ENCODE measurements around the gene RTN4R. TPM values are rescaled to one million over a fixed set of nuclear protein-coding genes. Genes with fewer than 3 reads are reported as not detected.

RTN4R gene
- total RNA-seq, 1 experiment from 2014 or later, result 25.0 TPM

DNA sequence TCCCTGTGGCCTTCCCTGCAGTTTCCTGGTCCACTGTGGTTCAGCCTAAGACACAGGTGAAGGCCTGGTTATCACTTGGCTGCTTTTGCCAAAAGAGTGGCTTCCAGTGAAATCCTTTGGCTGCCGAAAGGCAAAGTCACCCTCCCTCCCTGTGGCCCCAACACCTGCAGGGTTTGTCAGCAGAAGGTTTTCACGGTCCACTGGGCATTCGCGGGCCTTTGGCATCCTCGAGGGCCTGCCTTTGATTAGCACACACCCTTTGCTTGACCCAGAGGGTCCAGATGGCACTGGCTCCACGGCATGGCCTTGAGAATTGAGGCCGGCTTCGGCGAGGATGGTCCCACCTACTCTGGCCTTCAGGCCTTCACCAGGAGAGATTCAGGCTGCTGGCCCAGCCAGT lies 35.3 kb downstream of the RTN4R start (continued):
- TF ChIP-seq ZNF396 (CRISPR knock-in tag; IDR thresholded peaks at IDR 0.05; ENCODE audit: borderline replicate concordance) (no peak), ZNF416 (CRISPR knock-in tag; IDR thresholded peaks at IDR 0.05) (no peak), ZNF512 (CRISPR knock-in tag; IDR thresholded peaks at IDR 0.05; ENCODE audit: borderline replicate concordance) (no peak), IRF1 (CRISPR knock-in tag; IDR thresholded peaks at IDR 0.05) (no peak), MXD4 (CRISPR knock-in tag; IDR thresholded peaks at IDR 0.05; ENCODE audit: borderline replicate concordance) (no peak), RELA (CRISPR knock-in tag; IDR thresholded peaks at IDR 0.05; ENCODE audit: borderline replicate concordance) (no peak), ELF4 (CRISPR knock-in tag; IDR thresholded peaks at IDR 0.05; ENCODE audit: low read depth) (no peak)
- TF ChIP-seq, protein P1, sequence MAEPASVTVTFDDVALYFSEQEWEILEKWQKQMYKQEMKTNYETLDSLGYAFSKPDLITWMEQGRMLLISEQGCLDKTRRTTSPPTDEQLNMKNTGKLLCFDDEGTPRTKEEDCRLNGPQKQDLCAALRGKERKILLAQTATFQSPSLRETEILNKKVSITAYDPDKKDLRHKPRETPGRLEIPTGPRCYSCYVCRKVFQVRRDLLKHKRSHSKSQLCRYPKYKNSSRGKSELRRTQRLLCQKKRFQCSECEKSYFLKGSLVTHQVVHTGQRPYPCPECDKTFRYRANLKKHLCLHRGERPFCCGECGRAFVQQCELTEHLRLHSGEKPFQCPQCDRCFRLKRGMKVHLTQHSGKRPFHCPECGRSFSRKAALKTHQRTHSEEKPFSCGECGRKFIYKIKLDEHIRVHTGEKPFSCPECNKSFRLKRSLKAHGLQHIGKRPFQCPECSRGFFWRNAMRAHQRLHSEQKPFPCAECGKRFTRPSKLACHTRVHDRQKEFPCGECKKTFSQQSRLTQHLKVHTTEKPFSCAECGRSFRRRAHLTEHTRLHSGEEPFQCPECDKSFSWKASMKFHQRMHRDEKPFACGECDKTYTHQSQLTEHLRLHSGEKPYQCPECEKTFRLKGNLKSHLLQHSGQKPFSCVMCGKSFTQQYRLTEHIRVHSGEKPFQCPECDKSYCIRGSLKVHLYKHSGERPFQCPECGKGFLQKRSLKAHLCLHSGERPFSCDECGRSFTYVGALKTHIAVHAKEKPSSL (CRISPR knock-in tag; conservative IDR thresholded peaks at IDR 0.05), result no peak

DNA sequence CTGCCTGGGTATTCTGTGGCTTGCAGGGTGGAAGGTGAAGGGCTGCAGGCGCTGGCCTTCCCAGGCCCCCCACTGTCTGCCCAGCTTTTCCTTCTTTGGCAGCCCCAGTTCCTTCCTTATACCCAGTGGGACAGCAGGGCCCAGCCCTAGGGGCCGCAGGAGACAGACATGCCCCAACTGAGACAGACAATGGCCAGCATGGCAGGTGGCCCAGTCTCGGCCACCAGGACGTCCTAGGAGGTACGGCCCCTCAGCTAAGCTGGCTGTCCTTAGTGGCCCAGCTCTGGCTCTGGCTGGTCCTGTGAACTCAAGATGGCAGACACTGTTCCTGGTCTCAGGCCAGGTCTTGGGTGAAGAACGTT lies 35.9 kb downstream of the RTN4R start:
- CTCF ChIA-PET, result interaction anchor here (1.1 to 1.3 kb wide), 2 partner anchors 46 to 75 kb away, joined by 5 read pairs; no protein-coding TSS in a partner anchor
- ATAC-seq, result no peak
- TF ChIP-seq, protein P2, sequence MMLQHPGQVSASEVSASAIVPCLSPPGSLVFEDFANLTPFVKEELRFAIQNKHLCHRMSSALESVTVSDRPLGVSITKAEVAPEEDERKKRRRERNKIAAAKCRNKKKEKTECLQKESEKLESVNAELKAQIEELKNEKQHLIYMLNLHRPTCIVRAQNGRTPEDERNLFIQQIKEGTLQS (CRISPR knock-in tag; conservative IDR thresholded peaks at IDR 0.05), result no peak
- TF ChIP-seq GRHL2 (CRISPR knock-in tag; IDR thresholded peaks at IDR 0.05; ENCODE audit: insufficient replicate concordance, severe bottlenecking), result no peak
- peak; percentile 64 for TF ChIP-seq ZNF423 (CRISPR knock-in tag; IDR thresholded peaks at IDR 0.05)
- POLR2A ChIA-PET, result no interaction called here
- no peak overlapping the region for H3K27ac Mint-ChIP-seq
- no peak for DNase-seq (ENCODE audit: low spot score)
- no peaks in the 10 kb centered on the region for H3K9me3 Mint-ChIP-seq
- no peak overlapping the region for H3K4me3 Mint-ChIP-seq
- no peaks in the 10 kb centered on the region for H3K36me3 Mint-ChIP-seq
- no peaks in the 10 kb centered on the region for H3K4me1 Mint-ChIP-seq
- no peaks in the 10 kb centered on the region for H3K27me3 Mint-ChIP-seq (ENCODE audit: low read depth)

DNA sequence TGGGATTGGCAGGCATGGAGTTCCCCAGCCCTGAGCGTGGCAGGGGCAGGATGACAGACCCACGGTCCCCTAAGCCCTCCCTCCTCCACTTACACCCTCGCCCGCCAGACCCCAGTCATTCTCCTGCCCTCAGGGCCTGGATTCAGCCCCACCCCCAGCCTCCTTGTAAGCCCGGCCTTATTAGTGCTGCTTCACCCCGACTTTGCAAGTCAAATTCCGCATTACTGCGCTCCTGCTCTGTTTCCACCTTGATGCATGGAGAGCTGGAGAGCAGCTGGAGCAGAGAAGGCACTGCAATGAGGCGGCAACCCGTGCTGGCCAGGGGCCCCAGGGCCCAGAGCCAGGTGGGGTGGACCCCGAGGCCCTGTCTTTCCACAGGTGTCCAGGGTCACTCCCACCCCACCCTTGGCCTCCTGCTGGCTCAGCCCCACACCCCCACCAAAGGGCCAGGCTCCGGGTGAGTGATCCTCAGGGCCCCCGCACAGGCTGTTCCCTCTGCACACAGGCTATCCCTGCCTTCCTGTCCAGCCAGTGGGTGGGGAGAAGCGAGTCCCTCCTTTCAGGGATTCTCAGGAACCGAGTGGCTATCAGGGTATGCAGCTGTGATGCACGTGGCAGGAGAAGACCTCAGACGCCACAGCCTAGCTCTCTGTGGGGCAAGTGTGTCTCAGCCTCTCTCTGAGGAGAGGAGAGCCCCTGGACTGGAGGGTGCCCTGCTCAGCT lies 36.4 kb downstream of the RTN4R start:
- ChIA-PET CTCF (interaction anchor here (1.1 to 1.3 kb wide), 2 partner anchors 45 to 74 kb away, joined by 5 read pairs; no protein-coding TSS in a partner anchor), POLR2A (interaction anchor here (0.9 kb wide), 1 partner anchor 102 kb away, joined by 3 read pairs; no protein-coding TSS in a partner anchor)
- H3K27ac Mint-ChIP-seq, result no peak overlapping the region

More for the DNA sequence above, 36.4 kb downstream of the RTN4R start:
- H3K27me3 Mint-ChIP-seq (ENCODE audit: low read depth), result no peaks in the 10 kb centered on the region
- no peaks in the 10 kb centered on the region for H3K36me3 Mint-ChIP-seq
- no peak for TF ChIP-seq FOXJ3 (CRISPR knock-in tag; IDR thresholded peaks at IDR 0.05; ENCODE audit: borderline replicate concordance)
- TF ChIP-seq, protein P3, sequence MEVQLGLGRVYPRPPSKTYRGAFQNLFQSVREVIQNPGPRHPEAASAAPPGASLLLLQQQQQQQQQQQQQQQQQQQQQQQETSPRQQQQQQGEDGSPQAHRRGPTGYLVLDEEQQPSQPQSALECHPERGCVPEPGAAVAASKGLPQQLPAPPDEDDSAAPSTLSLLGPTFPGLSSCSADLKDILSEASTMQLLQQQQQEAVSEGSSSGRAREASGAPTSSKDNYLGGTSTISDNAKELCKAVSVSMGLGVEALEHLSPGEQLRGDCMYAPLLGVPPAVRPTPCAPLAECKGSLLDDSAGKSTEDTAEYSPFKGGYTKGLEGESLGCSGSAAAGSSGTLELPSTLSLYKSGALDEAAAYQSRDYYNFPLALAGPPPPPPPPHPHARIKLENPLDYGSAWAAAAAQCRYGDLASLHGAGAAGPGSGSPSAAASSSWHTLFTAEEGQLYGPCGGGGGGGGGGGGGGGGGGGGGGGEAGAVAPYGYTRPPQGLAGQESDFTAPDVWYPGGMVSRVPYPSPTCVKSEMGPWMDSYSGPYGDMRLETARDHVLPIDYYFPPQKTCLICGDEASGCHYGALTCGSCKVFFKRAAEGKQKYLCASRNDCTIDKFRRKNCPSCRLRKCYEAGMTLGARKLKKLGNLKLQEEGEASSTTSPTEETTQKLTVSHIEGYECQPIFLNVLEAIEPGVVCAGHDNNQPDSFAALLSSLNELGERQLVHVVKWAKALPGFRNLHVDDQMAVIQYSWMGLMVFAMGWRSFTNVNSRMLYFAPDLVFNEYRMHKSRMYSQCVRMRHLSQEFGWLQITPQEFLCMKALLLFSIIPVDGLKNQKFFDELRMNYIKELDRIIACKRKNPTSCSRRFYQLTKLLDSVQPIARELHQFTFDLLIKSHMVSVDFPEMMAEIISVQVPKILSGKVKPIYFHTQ (CRISPR knock-in tag; IDR thresholded peaks at IDR 0.05), result no peak
- TF ChIP-seq SMAD3 (CRISPR knock-in tag; IDR thresholded peaks at IDR 0.05; ENCODE audit: borderline replicate concordance), result no peak
- no peak for TF ChIP-seq MXD4 (CRISPR knock-in tag; IDR thresholded peaks at IDR 0.05; ENCODE audit: borderline replicate concordance)
- TF ChIP-seq HMGXB4 (CRISPR knock-in tag; IDR thresholded peaks at IDR 0.05), result no peak
- no peak for TF ChIP-seq PRDM15 (CRISPR knock-in tag; IDR thresholded peaks at IDR 0.05)
- no peak for DNase-seq (ENCODE audit: low spot score)
- no peaks in the 10 kb centered on the region for H3K4me1 Mint-ChIP-seq
- no peak; the same call in 1 of the 2 replicates for ATAC-seq
- H3K9me3 Mint-ChIP-seq, result no peaks in the 10 kb centered on the region
- no peak overlapping the region for H3K4me3 Mint-ChIP-seq

Data from WTC11 (cell line).